Sigmoid colon (tissue), 3 donors: ENCODE measurements around the gene SGTA.

Source experiments
- CTCF ChIP-seq, 4 experiments: fragments of 450-650 bp in 3 of 4; fragments of 200-600 bp in 1 of 4; IDR thresholded peaks; one replicate each; pipeline ENCODE4 v1.5.1; 2016 to 2019; ENCODE audit warnings: antibody characterized with exemption in 4 of 4, mild to moderate bottlenecking in 3 of 4, moderate library complexity in 2 of 4
- POLR2A ChIP-seq, 2 donors: fragments of 450-650 bp; IDR thresholded peaks; one replicate each; pipeline ENCODE4 v1.6.1; 2016; ENCODE audit warnings: antibody characterized with exemption in 2 of 2, mild to moderate bottlenecking in 2 of 2, moderate library complexity in 2 of 2

GRCh38 chr19:2711875-2712205 is 71.2 kb downstream of the SGTA start:
- TF ChIP-seq POLR2A (IDR thresholded peaks at IDR 0.05): no peak
- no peak for TF ChIP-seq CTCF (IDR thresholded peaks at IDR 0.05)
